ENCODE results near the gene ABCC2.
"Not testable (repeated sequence)": the region's sequence is repeated elsewhere in the genome, so short reads cannot be mapped to it uniquely, and the experiment has no call there.

The ABCC2 gene

GRCh38 chr10:99849057-99849456, 66.6 kb downstream of the ABCC2 start:
- no peak overlapping the region for H3K4me3 ChIP-seq (ENCODE audit: low read depth, low read length)

DNA sequence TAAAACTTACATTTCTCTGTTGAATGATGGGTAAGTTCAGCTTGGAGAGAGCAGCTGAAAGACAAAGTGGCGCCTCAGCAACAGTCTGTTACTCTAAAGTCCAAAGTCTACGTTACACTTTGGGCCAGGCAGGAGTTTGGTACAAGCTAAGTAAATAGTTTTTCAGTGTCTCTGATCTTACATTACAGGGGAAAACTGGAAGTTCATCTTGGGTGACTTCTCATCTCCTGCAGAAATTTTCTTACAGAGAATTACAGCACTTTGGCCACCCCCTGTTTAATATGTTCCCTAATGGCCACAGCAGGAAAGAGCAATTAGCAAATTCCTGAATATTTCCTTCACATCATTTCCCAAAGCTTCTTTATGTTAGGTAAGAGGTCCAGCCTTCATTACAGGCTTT, 67.1 kb downstream of the ABCC2 start:
- H3K4me3 ChIP-seq (ENCODE audit: low read depth, low read length) = no peak overlapping the region
- no peak for DNase-seq (ENCODE audit: low read depth)

More at GRCh38 chr10:99849057-99849456, 66.6 kb downstream of the ABCC2 start:
- no peak for DNase-seq (ENCODE audit: low read depth)

GRCh38 chr10:99850021-99850766, 67.8 kb downstream of the ABCC2 start:
- no peak for DNase-seq (ENCODE audit: low read depth)
- no peak overlapping the region for H3K4me3 ChIP-seq (ENCODE audit: low read depth, low read length)

GRCh38 chr10:99850767-99851340, 68.4 kb downstream of the ABCC2 start:
- no peak for DNase-seq (ENCODE audit: low read depth)
- H3K4me3 ChIP-seq (ENCODE audit: low read depth, low read length) = no peak overlapping the region

DNA sequence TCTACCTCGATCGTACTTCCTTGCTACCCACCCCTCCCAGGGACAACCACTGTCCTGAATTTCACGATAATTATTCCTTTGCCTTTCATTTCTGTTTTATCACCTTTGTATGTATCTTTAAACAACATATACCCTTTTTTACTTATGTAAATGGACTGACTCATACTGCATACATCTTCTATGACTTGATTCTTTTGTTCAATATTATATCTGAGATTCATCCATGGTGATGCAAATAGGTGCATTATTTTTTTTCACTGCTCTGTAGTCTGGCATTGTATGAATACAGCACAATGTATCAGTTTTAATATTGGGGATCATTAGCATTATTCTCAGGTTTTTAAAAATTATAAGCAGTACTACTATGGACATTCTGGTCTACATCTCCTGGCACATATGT, 69.4 kb downstream of the ABCC2 start:
- no peak overlapping the region for H3K4me3 ChIP-seq (ENCODE audit: low read depth, low read length)
- DNase-seq (ENCODE audit: low read depth) = no peak

- no peak for DNase-seq (ENCODE audit: low read depth)
- no peak overlapping the region for H3K4me3 ChIP-seq (ENCODE audit: low read depth, low read length)
Measured at GRCh38 chr10:99852481-99853213, 70.2 kb downstream of the ABCC2 start.

DNA sequence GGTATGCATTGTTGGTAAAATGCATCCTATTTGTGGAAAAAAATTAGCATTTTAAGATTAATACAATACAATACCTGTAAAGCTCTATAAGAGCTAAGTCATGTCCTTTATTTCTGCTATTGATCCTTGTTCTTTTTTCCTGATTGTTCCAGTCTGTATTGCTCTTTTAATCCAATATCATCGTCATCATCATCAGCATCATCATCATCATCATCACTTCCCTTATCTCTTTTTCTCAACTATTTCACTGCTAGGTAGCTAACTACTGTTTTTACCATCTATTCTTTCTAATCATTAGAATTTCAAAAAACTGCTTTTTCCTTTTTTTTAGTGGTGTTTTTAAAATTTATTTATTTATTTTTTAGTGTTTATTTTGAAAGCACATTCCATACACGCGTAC, 71.2 kb downstream of the ABCC2 start:
- no peak overlapping the region for H3K4me3 ChIP-seq (ENCODE audit: low read depth, low read length)
- no peak for DNase-seq (ENCODE audit: low read depth)

GRCh38 chr10:99854860-99855259, 72.4 kb downstream of the ABCC2 start:
- DNase-seq (ENCODE audit: low read depth) = peak; percentile 65
- H3K4me3 ChIP-seq (ENCODE audit: low read depth, low read length) = no peak overlapping the region

GRCh38 chr10:99855479-99856071, 73.1 kb downstream of the ABCC2 start:
- no peak for DNase-seq (ENCODE audit: low read depth)
- no peak overlapping the region for H3K4me3 ChIP-seq (ENCODE audit: low read depth, low read length)

DNA sequence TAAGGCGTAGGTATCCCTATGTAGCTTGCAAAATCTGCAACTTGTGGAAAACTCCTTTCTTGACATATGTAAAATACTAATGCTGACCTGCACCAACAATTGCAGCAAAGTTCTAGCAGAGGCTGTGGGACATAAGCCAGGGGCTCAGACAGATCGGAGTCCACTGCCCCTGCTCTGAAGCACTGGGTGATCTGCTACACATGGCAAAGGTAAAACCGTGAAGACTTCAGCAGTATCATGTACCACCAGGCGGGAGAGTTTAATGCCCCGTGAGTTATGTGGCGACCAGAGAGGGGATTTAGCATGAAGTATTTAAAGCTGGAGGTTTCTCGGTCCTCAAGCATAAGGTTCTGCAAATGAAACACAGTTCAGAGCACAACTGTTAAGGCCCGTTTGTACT, 76.4 kb downstream of the ABCC2 start:
- no peak overlapping the region for H3K4me3 ChIP-seq (ENCODE audit: low read depth, low read length)

DNA sequence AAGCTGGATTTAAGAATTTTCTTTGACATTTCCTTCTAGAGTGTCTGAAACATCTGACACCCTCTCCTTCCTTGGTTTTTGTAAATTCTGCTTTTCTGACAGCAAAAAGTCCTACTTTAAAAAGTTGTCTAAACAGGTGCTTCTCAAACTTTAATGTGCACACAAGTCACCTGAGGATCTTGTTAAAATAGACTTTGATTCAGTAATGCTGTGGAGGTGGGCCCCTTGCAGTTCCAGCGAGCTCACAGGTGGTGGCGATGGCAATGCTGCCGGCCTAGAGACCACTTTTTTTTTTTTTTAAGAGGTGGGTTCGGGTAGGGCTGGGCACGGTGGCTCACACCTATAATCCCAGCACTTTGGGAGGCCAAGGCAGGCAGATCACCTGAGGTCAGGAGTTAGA, 77.1 kb downstream of the ABCC2 start:
- no peak overlapping the region for H3K4me3 ChIP-seq (ENCODE audit: low read depth, low read length)
- DNase-seq (ENCODE audit: low read depth) = no peak

More for the DNA sequence above, 76.4 kb downstream of the ABCC2 start:
- DNase-seq (ENCODE audit: low read depth) = no peak

DNA sequence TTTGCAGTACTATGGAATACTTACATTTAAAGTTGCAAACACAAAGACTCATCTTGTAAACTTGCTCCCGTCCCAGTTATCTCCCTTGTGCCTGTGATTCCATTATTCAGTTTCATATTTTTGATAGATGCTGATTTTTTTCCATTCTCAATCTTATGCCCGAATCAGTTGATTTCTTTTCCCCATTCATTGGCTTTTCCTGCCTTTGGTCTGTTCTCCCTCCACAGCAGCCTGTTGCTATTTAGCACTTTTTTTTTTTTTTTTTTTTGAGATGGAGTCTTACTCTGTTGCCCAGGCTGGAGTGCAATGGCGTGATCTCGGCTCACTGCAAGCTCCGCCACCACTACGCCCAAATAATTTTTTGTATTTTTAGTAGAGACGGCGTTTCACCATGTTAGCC, 78.0 kb downstream of the ABCC2 start:
- DNase-seq (ENCODE audit: low read depth) = no peak

GRCh38 chr10:99863535-99864240, 81.2 kb downstream of the ABCC2 start:
- DNase-seq (ENCODE audit: low read depth) = peak; percentile 25
- not testable (repeated sequence) for H3K4me3 ChIP-seq (ENCODE audit: low read depth, low read length)

More for the DNA sequence above, 78.0 kb downstream of the ABCC2 start:
- H3K4me3 ChIP-seq (ENCODE audit: low read depth, low read length) = no peak overlapping the region

DNA sequence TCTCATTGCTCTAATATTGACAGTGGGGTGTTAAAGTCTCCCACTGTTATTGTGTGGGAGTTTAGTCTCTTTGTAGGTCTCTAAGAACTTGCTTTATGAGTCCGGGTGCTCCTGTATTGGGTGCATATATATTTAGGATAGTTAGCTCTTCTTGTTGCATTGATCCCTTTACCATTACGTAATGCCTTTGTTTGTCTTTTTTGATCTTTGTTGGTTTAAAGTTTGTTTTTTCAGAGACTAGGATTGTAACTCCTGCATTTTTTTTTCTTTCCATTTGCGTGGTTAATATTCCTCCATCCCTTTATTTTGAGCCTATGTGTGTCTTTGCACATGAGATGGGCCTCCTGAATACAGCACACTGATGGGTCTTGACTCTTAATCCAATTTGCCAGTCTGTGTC, 84.8 kb downstream of the ABCC2 start:
- not testable (repeated sequence) for H3K4me3 ChIP-seq (ENCODE audit: low read depth, low read length); DNase-seq (ENCODE audit: low read depth)

- no peak overlapping the region for H3K4me3 ChIP-seq (ENCODE audit: low read depth, low read length)
Measured at GRCh38 chr10:99869581-99870122, 87.2 kb downstream of the ABCC2 start.

GRCh38 chr10:99870123-99870730, 87.8 kb downstream of the ABCC2 start:
- no peak overlapping the region for H3K4me3 ChIP-seq (ENCODE audit: low read depth, low read length)
- DNase-seq (ENCODE audit: low read depth) = no peak

More at GRCh38 chr10:99869581-99870122, 87.2 kb downstream of the ABCC2 start:
- DNase-seq (ENCODE audit: low read depth) = no peak

- DNase-seq (ENCODE audit: low read depth) = no peak
- no peak overlapping the region for H3K4me3 ChIP-seq (ENCODE audit: low read depth, low read length)
Measured at GRCh38 chr10:99872367-99873162, 90.1 kb downstream of the ABCC2 start.

DNA sequence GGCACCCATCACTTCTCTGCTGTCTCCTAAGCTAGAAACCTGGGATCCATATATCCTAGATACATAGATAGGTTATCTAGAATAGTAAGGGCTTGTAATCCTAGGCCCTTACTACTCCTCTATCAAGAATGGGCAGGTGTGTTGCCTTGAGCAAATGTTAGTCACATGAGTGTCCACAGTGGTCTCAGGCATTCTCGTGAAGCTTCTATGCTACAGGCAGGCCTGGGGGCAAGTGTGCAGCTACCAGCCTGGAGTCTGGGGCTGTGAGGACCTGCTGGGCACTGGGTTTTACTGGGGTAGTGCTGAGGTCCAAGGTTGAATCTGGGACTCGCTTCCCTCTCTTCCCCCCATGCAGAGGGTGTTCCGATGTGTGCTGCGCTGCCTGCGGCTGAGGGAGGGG, 91.4 kb downstream of the ABCC2 start:
- H3K4me3 ChIP-seq (ENCODE audit: low read depth, low read length) = no peak overlapping the region
- no peak for DNase-seq (ENCODE audit: low read depth)
